HG02678 (cell line): ENCODE measurements around the gene TAF11L3.
"Not testable (repeated sequence)": the region's sequence is repeated elsewhere in the genome, so short reads cannot be mapped to it uniquely, and the experiment has no call there.

Experiments used
- ATAC-seq: cut with Tn5 transposase; IDR thresholded peaks from one replicate; pipeline ENCODE4 v1.9.1; 2021; ENCODE audit warnings: mild to moderate bottlenecking, moderate library complexity; ENCODE audit not compliant: unreplicated experiment

The TAF11L3 gene

DNA sequence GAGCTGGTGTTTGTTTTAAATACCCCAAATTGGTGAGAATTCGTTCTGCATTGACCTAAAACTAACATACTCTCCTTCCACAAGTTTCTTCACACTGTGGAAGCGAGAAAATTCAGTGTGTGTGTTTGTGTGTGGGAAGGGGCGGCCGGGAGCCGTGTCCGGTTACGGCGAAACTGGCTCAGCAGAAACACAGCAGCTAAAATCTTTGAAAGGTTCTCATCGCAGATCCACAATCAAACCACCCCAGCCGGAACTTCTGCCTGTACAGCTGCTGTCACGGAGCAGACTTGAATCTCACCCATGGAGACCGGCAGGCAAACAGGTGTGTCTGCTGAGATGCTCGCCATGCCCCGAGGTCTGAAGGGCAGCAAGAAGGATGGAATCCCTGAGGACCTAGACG is at the start of gene TAF11L3:
Gene TAF11L3 (plus strand): TSS at position 301 of the 400 bp plus-strand sequence.
- not testable (repeated sequence) for ATAC-seq

DNA sequence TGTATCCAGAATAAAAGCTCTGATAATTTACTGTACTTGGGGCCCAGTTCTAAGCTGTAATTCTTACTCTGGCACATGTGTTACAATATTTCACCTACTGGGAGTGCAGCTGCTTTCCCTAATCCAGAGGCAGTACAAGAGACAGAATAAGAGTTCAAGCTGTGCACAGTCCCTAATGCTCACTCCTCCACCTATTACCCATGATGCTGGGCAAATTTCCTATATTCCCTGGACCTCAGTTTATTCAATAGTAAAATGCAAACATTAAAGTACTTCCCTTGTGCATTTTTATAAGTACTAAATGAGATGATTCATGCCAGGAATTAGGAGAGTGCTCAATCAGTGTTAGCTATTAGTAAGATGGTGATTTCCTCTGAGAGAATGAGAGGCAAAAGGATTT is 48.1 kb upstream of the TAF11L3 start:
- no peak for ATAC-seq

DNA sequence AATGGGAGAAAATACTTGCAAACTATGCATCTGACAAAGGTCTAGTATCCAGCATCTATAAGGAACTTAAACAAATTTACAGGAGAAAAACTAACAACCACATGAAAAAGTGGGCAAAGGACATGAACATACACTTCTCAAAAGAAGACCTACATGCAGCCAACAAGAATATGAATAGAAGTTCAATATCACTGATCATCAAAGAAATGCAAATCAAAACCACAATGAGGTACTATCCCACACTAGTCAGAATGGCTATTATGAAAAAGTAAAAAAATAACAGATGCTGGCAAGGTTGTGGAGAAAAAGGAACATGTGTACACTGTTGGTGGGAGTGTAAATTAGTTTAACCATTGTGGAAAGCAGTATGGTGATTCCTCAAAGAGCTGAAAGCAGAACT is 43.1 kb upstream of the TAF11L3 start:
- ATAC-seq, result not testable (repeated sequence)

DNA sequence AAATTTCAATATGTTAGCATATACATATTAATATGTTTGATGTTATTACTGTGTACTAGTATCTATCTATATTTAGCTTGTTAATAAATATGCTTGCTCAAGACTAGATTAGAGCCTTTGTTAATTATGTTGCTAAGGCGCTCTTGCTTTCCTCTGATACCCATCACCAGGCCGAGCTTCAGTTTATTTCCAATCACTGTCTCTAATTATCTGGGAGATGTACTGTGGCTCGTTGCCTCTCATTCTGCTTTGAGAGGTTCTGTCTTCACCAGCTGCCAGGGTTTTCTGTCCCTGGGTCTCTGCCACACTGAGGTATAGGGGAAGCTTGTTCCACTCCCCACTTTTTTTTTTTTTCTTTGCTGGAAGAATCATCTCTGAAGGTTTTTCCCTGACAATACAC is 41.1 kb upstream of the TAF11L3 start:
- no peak for ATAC-seq

DNA sequence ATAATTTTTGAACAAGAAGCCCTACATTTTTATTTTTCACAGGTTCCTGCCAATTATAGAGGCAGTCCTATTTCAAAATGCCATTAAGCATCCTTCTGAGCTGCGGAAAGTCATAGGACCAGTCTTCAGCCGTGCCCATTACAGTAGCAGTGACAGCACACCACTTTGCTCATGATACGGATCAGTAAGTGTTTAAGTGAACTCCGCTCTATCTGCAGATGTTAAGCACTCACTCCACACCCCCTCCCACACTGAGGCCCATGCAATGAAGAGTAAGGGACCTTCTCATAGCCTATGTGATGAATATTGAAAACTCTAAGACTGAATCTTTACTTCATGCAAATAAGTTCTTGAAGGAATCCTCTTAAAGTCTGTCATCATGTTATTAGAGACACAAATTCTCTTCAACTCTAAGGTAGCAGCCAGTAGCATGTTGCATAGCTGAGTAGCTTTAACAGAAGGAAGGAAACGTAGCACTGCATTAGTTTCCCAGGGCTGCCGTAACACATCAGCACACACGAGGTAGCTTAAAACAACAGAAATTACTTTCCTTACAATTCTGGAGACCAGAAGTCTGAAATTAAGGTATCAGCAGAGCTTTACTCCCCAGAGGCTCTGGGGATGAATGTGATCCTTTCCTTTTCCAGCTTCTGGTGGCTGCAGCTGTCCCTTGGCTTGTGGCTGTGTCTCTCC is 40.4 kb upstream of the TAF11L3 start:
- no peak for ATAC-seq

DNA sequence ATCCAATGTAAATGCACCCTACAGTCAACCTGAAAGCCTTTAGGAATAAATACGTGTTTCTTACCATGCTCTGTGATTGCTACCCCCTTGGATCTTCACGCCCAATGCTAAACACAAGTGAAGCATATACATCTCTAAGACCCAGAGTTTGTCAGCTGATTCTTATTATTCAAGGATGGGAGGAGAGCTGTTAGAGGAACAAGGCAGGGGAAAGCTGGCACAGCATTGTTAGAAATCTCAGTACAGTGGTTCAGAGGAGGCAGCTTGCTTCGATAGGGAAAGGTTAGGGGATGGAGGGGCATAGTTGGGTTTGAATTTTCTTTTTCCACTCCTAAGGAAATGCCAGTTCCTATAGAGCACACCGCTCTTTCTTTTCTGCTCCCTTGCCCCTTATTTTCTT is 36.8 kb upstream of the TAF11L3 start:
- no peak for ATAC-seq

DNA sequence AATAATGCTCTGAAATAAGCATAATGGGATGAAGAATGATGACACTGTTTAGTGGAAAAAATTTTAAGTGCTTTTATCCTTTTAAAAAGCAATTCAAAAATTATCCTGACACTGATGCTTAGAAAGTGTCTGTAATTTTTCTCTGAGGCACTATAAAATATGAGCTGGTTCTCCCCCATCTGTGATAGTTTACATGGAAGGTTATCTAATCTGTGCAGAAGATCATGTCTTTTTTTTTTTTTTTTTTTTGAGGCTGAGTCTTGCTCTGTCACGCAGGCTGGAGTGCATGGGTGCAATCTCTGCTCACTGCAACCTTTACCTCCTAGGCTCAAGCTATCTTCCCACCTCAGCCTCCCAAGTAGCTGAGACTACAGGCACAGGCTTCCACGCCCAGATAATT is 35.4 kb upstream of the TAF11L3 start:
- no peak for ATAC-seq

DNA sequence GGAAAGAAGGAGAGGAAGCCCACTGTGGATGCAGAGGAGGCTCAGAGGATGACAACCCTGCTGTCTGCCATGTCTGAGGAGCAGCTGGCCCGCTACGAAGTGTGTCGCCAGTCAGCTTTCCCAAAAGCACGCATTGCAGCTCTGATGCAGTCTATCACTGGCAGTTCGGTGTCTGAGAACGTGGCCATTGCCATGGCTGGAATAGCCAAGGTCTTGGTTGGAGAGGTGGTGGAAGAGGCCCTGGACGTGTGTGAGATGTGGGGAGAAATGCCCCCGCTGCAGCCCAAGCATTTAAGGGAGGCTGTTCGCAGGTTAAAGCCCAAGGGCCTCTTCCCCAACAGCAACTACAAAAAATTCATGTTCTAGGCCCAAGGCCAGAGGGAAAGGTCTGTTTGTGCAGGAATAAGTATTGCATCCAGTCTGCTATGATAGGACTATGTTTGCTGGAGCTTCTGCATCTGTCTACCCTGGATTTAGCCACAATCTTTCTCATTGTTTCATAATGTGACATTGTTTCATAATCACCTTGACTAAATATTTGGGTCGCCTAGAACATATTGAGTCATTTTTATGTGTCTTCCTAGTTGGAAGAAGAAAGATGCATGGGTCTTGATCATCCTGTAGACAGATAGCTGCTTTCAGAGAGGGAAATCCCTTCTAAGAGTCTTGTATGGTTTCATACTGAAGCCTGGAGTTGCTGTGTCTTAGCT is 31.5 kb upstream of the TAF11L3 start:
- ATAC-seq, result not testable (repeated sequence)

DNA sequence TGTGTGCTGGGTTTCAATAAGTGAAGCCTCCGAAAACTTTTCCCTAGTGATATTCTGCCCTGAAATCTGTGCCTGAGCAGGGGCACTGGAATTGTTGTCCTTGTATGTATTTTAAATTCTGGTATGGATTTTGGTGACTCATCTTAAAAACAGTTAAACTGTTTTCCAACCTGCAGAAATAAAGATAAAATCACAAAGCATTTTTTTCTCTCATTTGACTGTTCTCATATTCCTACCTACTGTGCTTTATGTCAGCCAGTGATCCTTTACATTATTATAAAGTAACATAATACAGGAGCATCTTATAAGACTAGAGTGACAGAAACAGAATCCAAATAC is 31.0 kb upstream of the TAF11L3 start:
- no peak for ATAC-seq

DNA sequence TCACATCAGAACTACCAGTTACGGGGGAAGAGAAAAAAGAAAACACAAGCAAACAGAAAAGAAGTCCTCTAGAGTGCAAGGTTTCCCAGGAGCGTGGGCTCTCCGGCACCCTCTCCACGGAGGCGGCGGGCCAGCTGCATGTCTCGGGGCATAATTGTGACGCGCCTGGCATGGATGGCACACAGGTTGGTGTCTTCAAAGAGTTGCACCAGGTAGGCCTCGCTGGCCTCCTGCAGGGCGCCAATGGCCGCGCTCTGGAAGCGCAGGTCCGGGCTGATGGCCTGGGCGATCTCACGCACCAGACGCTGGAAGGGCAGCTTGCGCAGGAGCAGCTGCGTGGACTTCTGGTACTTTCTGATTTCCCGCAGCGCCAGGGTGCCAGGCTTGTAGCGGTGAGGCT is 26.9 kb upstream of the TAF11L3 start:
- not testable (repeated sequence) for ATAC-seq

DNA sequence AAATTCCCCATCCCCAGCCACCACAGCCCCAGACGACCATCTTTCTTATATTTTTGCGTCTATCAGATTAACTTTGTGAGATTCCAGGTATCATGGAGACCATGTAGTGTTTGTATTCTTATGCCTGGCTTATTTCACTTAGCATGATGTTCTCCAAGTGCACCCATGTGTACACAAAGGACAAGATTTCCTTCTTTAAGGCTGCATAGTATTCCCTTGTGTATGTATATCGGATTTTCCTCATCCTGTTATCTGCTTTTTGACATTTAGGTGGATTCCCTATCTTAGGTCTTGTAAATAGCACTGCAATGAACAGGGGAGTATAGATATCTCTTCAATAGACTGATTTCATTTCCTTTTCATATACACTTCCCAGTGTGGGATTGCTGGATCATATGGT is 25.4 kb upstream of the TAF11L3 start:
- ATAC-seq, result no peak

DNA sequence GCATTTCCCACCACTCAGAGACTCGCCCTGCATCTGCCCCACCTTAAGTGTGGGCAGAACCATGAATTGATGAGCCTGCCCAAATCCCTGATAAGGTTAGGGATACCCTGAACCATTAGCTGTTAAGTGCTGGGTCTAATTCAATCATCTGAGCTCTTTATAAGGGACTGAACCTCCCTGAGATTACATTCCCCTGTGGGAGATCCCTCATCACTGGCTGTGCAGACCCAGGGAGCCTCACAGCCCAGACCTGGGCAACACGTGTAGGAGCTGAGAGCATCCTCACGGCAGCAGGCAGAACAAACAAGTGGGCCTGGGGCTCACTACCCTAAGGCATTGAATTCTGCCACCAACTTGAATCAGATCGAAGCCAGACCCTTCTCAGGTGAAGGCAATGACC is 20.7 kb upstream of the TAF11L3 start:
- no peak for ATAC-seq

DNA sequence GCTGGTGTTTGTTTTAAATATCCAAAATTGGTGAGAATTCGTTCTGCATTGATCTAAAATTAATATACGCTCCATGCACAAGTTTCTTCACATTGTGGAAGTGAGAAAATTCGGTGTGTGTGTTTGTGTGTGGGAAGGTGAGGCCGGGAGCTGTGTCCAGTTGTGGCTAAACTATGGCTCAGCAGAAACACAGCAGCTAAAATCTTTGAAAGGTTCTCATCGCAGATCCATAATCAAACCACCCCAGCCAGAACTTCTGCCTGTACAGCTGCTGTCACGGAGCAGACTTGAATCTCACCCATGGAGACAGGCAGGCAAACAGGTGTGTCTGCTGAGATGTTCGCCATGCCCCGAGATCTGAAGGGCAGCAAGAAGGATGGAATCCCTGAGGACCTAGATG is 20.2 kb upstream of the TAF11L3 start, which contains the start of gene TAF11L2:
Gene TAF11L2 (plus strand): TSS at position 301 of the 400 bp plus-strand sequence.
- ATAC-seq, result not testable (repeated sequence)

DNA sequence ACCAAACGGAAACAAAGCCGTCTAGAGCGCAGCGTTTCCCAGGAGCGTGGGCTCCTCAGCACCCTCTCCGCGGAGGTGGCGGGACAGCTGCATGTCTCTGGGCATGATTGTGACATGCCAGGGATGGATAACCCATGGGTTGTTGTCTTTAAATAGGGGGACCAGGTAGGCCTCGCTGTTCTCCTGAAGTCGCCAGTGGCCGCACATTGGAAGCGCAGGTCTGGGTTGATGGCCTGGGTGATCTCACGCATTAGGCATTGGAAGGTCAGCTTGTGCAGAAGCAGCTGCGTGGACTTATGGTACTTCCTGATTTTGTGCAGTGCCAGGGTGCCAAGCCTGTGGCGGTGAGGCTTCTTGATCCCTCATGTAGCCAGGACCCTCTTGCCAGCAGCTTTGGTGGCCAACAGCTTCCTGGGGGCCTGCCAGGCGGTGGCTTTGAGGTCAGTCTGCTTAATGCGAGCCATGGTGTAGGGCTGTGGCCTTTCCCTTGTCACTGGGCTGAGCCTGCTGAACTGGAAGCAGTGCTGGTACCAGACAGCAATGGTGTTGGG is 6.3 kb upstream of the TAF11L3 start:
- ATAC-seq, result no peak

DNA sequence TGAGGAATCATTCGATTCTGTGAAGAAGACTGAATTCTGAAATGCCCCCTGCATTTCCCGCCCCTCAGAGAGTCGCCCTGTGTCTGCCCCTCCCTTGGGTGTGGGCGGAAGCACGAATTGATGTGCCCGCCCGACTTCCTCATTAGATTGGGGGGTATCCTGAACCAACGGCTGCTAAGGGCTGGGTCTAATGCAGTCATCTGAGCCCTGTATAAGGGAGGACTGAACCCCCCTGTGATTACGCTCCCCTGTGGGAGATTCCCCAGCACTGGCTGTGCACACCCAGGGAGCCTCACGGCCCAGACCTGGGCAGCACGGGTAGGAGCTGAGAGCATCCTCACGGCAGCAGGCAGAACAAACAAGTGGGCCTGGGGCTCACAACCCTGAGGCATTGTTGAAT is 641 bp upstream of the TAF11L3 start:
- not testable (repeated sequence) for ATAC-seq

DNA sequence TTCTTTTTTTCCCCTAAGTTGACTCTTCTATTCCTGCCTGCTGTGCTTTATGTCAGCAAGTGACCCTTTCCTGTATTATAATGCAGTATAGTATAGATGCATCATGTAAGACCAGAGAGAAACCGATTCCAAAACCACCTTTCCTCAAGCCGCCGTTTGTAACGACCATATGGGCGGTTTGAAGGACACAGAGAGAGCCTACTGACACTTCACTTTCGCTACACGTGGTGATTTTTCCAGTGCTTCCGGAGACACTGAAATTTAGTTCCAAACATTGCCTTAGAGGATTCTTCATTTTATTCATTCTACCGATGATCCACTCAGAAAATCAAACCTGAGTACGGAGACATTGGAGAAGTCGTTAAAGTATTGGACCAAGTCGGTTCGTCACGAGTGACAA is 1.3 kb downstream of the TAF11L3 start:
- ATAC-seq, result not testable (repeated sequence)

DNA sequence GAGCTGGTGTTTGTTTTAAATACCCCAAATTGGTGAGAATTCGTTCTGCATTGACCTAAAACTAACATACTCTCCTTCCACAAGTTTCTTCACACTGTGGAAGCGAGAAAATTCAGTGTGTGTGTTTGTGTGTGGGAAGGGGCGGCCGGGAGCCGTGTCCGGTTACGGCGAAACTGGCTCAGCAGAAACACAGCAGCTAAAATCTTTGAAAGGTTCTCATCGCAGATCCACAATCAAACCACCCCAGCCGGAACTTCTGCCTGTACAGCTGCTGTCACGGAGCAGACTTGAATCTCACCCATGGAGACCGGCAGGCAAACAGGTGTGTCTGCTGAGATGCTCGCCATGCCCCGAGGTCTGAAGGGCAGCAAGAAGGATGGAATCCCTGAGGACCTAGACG is 3.3 kb downstream of the TAF11L3 start, which contains the start of gene TAF11L4:
Gene TAF11L4 (plus strand): TSS at position 301 of the 400 bp plus-strand sequence.
- ATAC-seq, result not testable (repeated sequence)

DNA sequence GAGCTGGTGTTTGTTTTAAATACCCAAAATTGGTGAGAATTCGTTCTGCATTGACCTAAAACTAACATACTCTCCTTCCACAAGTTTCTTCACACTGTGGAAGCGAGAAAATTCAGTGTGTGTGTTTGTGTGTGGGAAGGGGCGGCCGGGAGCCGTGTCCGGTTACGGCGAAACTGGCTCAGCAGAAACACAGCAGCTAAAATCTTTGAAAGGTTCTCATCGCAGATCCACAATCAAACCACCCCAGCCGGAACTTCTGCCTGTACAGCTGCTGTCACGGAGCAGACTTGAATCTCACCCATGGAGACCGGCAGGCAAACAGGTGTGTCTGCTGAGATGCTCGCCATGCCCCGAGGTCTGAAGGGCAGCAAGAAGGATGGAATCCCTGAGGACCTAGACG is 6.8 kb downstream of the TAF11L3 start, which contains the start of gene TAF11L5:
Gene TAF11L5 (plus strand): TSS at position 301 of the 400 bp plus-strand sequence.
- not testable (repeated sequence) for ATAC-seq

DNA sequence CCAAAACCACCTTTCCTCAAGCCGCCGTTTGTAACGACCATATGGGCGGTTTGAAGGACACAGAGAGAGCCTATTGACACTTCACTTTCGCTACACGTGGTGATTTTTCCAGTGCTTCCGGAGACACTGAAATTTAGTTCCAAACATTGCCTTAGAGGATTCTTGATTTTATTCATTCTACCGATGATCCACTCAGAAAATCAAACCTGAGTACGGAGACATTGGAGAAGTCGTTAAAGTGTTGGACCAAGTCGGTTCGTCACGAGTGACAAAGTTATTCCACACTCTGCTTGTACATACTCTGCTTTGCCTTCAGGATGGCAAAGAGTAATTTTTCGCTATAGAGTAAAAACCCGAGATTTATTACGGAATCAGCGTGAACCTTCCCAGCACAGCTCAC is 8.3 kb downstream of the TAF11L3 start:
- ATAC-seq, result not testable (repeated sequence)

DNA sequence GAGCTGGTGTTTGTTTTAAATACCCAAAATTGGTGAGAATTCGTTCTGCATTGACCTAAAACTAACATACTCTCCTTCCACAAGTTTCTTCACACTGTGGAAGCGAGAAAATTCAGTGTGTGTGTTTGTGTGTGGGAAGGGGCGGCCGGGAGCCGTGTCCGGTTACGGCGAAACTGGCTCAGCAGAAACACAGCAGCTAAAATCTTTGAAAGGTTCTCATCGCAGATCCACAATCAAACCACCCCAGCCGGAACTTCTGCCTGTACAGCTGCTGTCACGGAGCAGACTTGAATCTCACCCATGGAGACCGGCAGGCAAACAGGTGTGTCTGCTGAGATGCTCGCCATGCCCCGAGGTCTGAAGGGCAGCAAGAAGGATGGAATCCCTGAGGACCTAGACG is 10.2 kb downstream of the TAF11L3 start, which contains the start of gene TAF11L6:
Gene TAF11L6 (plus strand): TSS at position 301 of the 400 bp plus-strand sequence.
- ATAC-seq, result not testable (repeated sequence)
